Measurements from ENCODE around the gene MNT.

- TF ChIP-seq POLR2A (IDR thresholded peaks at IDR 0.05; ENCODE audit: control extremely low read depth in 1 of 2, low read depth in 2 of 2, low read length in 2 of 2), result no peak
- no peak for TF ChIP-seq YY1 (IDR thresholded peaks at IDR 0.05; ENCODE audit: low read depth, low read length)
- TF ChIP-seq RBBP5 (IDR thresholded peaks at IDR 0.05; ENCODE audit: borderline replicate concordance, low read depth, low read length), result no peak
- TF ChIP-seq EZH2 (IDR thresholded peaks at IDR 0.05; ENCODE audit: low read depth, low read length, severe bottlenecking), result no peak
- TF ChIP-seq CTCF (IDR thresholded peaks at IDR 0.05; ENCODE audit: control extremely low read depth in 1 of 3, insufficient read depth in 1 of 3, low read depth in 1 of 3, low read length in 3 of 3), result no peak
- no peak for TF ChIP-seq KDM1A (IDR thresholded peaks at IDR 0.05; ENCODE audit: borderline replicate concordance, low read length)
- no peak for TF ChIP-seq FOSL1 (IDR thresholded peaks at IDR 0.05; ENCODE audit: insufficient read depth, low read depth, low read length)
- TF ChIP-seq BRCA1 (IDR thresholded peaks at IDR 0.05; ENCODE audit: low read depth, low read length), result no peak
- no peak for TF ChIP-seq EGR1 (IDR thresholded peaks at IDR 0.05; ENCODE audit: borderline replicate concordance, low read depth, low read length)
- TF ChIP-seq MAFK (IDR thresholded peaks at IDR 0.05; ENCODE audit: low read depth, low read length), result no peak
- no peak for TF ChIP-seq RAD21 (IDR thresholded peaks at IDR 0.05 in 1 of 2, conservative IDR thresholded peaks at IDR 0.05 in 1 of 2; ENCODE audit: low read depth in 2 of 2, low read length in 2 of 2)
- no peak for TF ChIP-seq NRF1 (IDR thresholded peaks at IDR 0.05; ENCODE audit: low read depth, low read length)
- no peak for TF ChIP-seq SUZ12 (IDR thresholded peaks at IDR 0.05; ENCODE audit: low read length)
- no peak for TF ChIP-seq BCL11A (IDR thresholded peaks at IDR 0.05; ENCODE audit: low read depth in 2 of 2, low read length in 2 of 2)
Observed at GRCh38 chr17:2380950-2381649, 19.8 kb downstream of the MNT start.
